Neuronal stem cell (in vitro differentiated cells): ENCODE measurements around the gene SLC2A13.

Experiments used
- DNase-seq: peaks from one replicate; pipeline ENCODE4 v3.0.0-alpha.2; 2013; ENCODE audit warnings: low spot score
- H2AFZ ChIP-seq: one replicate; pipeline ENCODE4 v1.6.1; 2013; ENCODE audit warnings: mild to moderate bottlenecking, low read length, inconsistent platforms
- H2AK5ac ChIP-seq: 2 replicates; pipeline ENCODE4 v1.6.1; 2013; ENCODE audit warnings: low read depth, mild to moderate bottlenecking, inconsistent platforms, low read length, moderate library complexity, mixed read lengths
- H2BK120ac ChIP-seq: 2 replicates; pipeline ENCODE4 v1.6.1; 2013; ENCODE audit warnings: low read depth, mild to moderate bottlenecking, inconsistent platforms, low read length, moderate library complexity, mixed read lengths
- H2BK12ac ChIP-seq: one replicate; pipeline ENCODE4 v1.6.1; 2013; ENCODE audit warnings: low read length, inconsistent platforms
- H2BK15ac ChIP-seq: 2 replicates; pipeline ENCODE4 v1.6.1; 2013; ENCODE audit warnings: mild to moderate bottlenecking, low read length, inconsistent platforms, mixed read lengths
- H2BK5ac ChIP-seq: one replicate; pipeline ENCODE4 v1.6.1; 2013; ENCODE audit warnings: inconsistent platforms, mild to moderate bottlenecking, low read length, moderate library complexity
- H3K14ac ChIP-seq: one replicate; pipeline ENCODE4 v1.6.1; 2013; ENCODE audit warnings: low read length, inconsistent platforms
- H3K18ac ChIP-seq: 2 replicates; pipeline ENCODE4 v1.6.1; 2013; ENCODE audit warnings: low read length, inconsistent platforms
- H3K23ac ChIP-seq: 2 replicates; pipeline ENCODE4 v1.6.1; 2013; ENCODE audit warnings: low read depth, mild to moderate bottlenecking, mixed read lengths, low read length, inconsistent platforms; ENCODE audit not compliant: poor library complexity
- H3K27ac ChIP-seq: replicated peaks from 3 replicates; pipeline ENCODE4 v1.5.1; 2013; ENCODE audit warnings: low read length, inconsistent platforms
- H3K27me3 ChIP-seq, 3 experiments: 2 replicates each; pipeline ENCODE4 v1.6.1; 2013; ENCODE audit warnings: low read length in 3 of 3, mild to moderate bottlenecking in 2 of 3, inconsistent platforms in 1 of 3, low read depth in 1 of 3, mixed read lengths in 1 of 3, moderate library complexity in 1 of 3; ENCODE audit not compliant: control insufficient read depth in 3 of 3, insufficient read depth in 3 of 3
- H3K36me3 ChIP-seq, 2 donors: replicated peaks in 1 of 2; 2 replicates each; pipeline ENCODE4 v1.6.1; 2013; ENCODE audit warnings: low read length in 2 of 2; ENCODE audit not compliant: control insufficient read depth in 2 of 2, insufficient read depth in 2 of 2
- H3K4ac ChIP-seq: 2 replicates; pipeline ENCODE4 v1.6.1; 2013; ENCODE audit warnings: inconsistent platforms, mild to moderate bottlenecking, low read length, moderate library complexity
- H3K4me1 ChIP-seq, 2 donors: 1 replicate in 1 of 2; 2 replicates in 1 of 2; pipeline ENCODE4 v1.6.1; 2013; ENCODE audit warnings: low read length in 2 of 2, low read depth in 1 of 2; ENCODE audit not compliant: control insufficient read depth in 2 of 2, insufficient read depth in 1 of 2
- H3K4me2 ChIP-seq: one replicate; pipeline ENCODE4 v1.6.1; 2013; ENCODE audit warnings: mild to moderate bottlenecking, low read length, inconsistent platforms; ENCODE audit not compliant: insufficient read depth, poor library complexity, severe bottlenecking
- H3K4me3 ChIP-seq, 2 donors: 2 replicates each; pipeline ENCODE4 v1.5.1; 2013; ENCODE audit warnings: low read length in 2 of 2, mild to moderate bottlenecking in 2 of 2, inconsistent platforms in 1 of 2, moderate library complexity in 1 of 2
- H3K79me1 ChIP-seq: one replicate; pipeline ENCODE4 v1.6.1; 2013; ENCODE audit warnings: low read depth, mild to moderate bottlenecking, inconsistent platforms, low read length, moderate library complexity
- H3K9ac ChIP-seq: one replicate; pipeline ENCODE4 v1.6.1; 2013; ENCODE audit warnings: mild to moderate bottlenecking, low read depth, low read length, inconsistent platforms; ENCODE audit not compliant: poor library complexity
- H3K9me3 ChIP-seq, 2 donors: replicated peaks in 1 of 2; 2 replicates each; pipeline versions ENCODE3 to v1.6.1; 2013; ENCODE audit warnings: low read length in 2 of 2, mild to moderate bottlenecking in 2 of 2, inconsistent platforms in 1 of 2, low read depth in 1 of 2, mixed read lengths in 1 of 2, moderate library complexity in 1 of 2; ENCODE audit not compliant: control insufficient read depth in 2 of 2, insufficient read depth in 1 of 2
- H4K8ac ChIP-seq: one replicate; pipeline ENCODE4 v1.6.1; 2013; ENCODE audit warnings: low read depth, mild to moderate bottlenecking, inconsistent platforms, low read length, moderate library complexity
- H4K91ac ChIP-seq: one replicate; pipeline ENCODE4 v1.6.1; 2013; ENCODE audit warnings: low read length, low read depth, mild to moderate bottlenecking, inconsistent platforms; ENCODE audit not compliant: poor library complexity
- WGBS, 2 donors: extraction: QIAGEN DNeasy Blood & Tissue Kit; methylation state at CpG; one replicate each; pipeline ENCODE4 v1.1.7; 2013; ENCODE audit warnings: missing lambda C conversion rate in 2 of 2, mixed read lengths in 1 of 2; ENCODE audit not compliant: insufficient read length in 2 of 2, insufficient replicate concordance in 1 of 2; ENCODE audit errors: extremely low coverage in 2 of 2; 5-methylcytosine and 5-hydroxymethylcytosine counted together

The SLC2A13 gene

DNA sequence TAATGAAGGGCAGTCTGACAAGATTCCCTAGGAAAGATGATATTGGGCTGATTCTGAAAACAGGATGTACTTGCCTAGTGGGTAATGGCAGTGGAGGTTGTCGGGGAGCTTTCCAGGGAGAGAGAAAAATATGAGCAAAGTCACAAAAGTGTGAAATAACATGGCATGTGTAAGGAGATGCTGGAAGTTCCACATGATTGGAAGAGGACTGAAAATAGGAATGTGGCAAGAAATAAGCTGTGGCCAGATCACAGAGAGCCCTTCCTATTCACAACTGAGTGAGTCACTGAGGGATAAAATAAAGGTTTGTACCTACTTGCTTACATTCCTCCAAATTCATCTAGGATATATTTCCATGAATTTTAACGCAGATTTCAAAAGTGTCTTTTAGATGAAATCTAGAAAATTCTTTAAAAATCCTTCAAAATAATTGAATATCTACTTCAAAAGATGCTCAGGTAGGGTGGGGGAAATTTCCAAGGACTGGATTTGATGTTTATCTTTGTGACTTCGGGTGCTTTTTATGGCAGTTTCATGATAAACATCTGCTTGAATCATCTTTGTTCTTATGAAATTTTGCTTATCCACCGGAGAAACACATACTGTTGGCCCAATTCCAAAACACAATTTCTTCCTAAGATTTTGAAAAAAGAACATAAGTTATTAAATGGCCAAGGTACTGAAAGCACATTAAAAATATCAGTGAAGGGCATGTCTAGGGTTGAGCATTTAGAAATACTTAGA is 36.3 kb upstream of the SLC2A13 start:
- Histone ChIP-seq H3K14ac (no peak overlapping the region), H4K8ac (no peak overlapping the region)

DNA sequence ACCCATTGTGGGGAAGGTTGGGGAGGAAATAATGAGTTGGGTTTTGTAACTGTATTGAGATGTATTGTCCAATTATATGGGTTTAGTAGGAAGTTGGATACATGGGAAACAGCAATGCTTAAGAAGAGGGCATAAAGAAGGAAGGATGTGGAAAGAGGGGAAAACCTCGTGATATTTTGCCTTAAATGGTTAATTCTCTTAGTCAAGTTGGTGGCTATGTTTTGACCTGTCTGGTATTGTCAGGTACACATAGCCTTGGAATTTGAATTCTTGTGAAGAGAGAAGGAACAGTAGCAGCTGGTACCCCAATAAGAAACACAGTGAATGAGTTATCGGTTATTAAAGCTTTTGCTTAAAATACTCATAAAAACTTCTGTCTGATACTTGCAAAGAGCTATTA is 32.6 kb upstream of the SLC2A13 start:
- H3K18ac ChIP-seq, result no peak overlapping the region

More for the DNA sequence above, 36.3 kb upstream of the SLC2A13 start:
- no peak overlapping the region for H2BK15ac ChIP-seq
- no peaks in the 10 kb centered on the region for H3K79me1 ChIP-seq
- H2BK12ac ChIP-seq, result no peak overlapping the region
- H3K27ac ChIP-seq, result no peak overlapping the region
- no peaks in the 10 kb centered on the region for H3K9me3 ChIP-seq
- H3K4me2 ChIP-seq, result no peak overlapping the region
- DNase-seq, result no peak
- H3K27me3 ChIP-seq, result no peaks in the 10 kb centered on the region
- no peak overlapping the region for H3K18ac ChIP-seq
- no peaks in the 10 kb centered on the region for H3K36me3 ChIP-seq
- H3K4me3 ChIP-seq, result no peak overlapping the region
- no peak overlapping the region for H3K23ac ChIP-seq
- H4K91ac ChIP-seq, result no peak overlapping the region
- no peak overlapping the region for H2BK120ac ChIP-seq
- H3K9ac ChIP-seq, result no peak overlapping the region
- H2AFZ ChIP-seq, result no peak overlapping the region
- no peak overlapping the region for H2AK5ac ChIP-seq
- H3K4me1 ChIP-seq, result no peaks in the 10 kb centered on the region
- WGBS, 2 donors, result no CpG with 5 or more reads among the region's 4 CpGs
- no peak overlapping the region for H2BK5ac ChIP-seq
- H3K4ac ChIP-seq, result no peak overlapping the region

DNA sequence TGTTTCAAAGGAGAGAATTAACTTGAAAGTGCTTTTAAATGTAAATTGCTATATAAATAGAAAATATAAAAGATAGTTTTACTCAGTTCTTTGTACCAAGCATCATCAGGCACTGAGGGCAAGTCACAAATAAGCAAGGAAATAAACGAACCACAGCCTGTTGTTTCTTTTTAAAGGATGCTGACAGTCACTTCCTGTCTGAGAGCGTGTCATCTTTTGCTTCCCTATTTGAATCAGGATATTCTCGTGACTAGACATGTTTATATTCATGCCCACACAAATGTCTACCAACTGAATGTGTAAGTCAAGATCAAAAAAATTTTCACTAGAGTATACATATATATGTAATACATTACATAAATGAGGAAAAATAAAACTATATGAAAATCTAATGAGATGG is 31.4 kb upstream of the SLC2A13 start:
- no peaks in the 10 kb centered on the region for H3K36me3 ChIP-seq
- DNase-seq, result no peak
- H2AK5ac ChIP-seq, result no peak overlapping the region
- no peak overlapping the region for H4K8ac ChIP-seq
- no peak overlapping the region for H2BK15ac ChIP-seq
- H3K9ac ChIP-seq, result no peak overlapping the region
- H2AFZ ChIP-seq, result peak overlapping the region; percentile 0
- no peaks in the 10 kb centered on the region for H3K27me3 ChIP-seq
- H3K9me3 ChIP-seq, result no peaks in the 10 kb centered on the region
- H3K23ac ChIP-seq, result no peak overlapping the region
- H3K14ac ChIP-seq, result no peak overlapping the region
- no peak overlapping the region for H2BK120ac ChIP-seq
- WGBS, 2 donors, result no CpG with 5 or more reads among the region's 3 CpGs
- H2BK12ac ChIP-seq, result no peak overlapping the region
- peaks cover 0 to 1% of the 10 kb centered on the region in 2 donors for H3K4me1 ChIP-seq
- H4K91ac ChIP-seq, result no peak overlapping the region
- H3K27ac ChIP-seq, result no peak overlapping the region
- H3K4ac ChIP-seq, result no peak overlapping the region
- no peak overlapping the region for H3K4me3 ChIP-seq
- H2BK5ac ChIP-seq, result no peak overlapping the region
- H3K4me2 ChIP-seq, result no peak overlapping the region
- no peaks in the 10 kb centered on the region for H3K79me1 ChIP-seq
- H3K18ac ChIP-seq, result no peak overlapping the region

More for the DNA sequence above, 32.6 kb upstream of the SLC2A13 start:
- Histone ChIP-seq H3K4me2 (no peak overlapping the region), H4K91ac (no peak overlapping the region), H3K79me1 (no peaks in the 10 kb centered on the region), H2BK12ac (no peak overlapping the region), H3K14ac (no peak overlapping the region), H3K27ac (no peak overlapping the region), H3K23ac (no peak overlapping the region), H3K4me3 (no peak overlapping the region), H3K27me3 (no peaks in the 10 kb centered on the region), H2AFZ (no peak overlapping the region), H3K9ac (no peak overlapping the region), H3K36me3 (no peaks in the 10 kb centered on the region), H2BK5ac (no peak overlapping the region), H3K4ac (no peak overlapping the region), H2BK120ac (no peak overlapping the region), H3K9me3 (no peaks in the 10 kb centered on the region), H3K4me1 (no peaks in the 10 kb centered on the region), H4K8ac (no peak overlapping the region), H2AK5ac (no peak overlapping the region), H2BK15ac (no peak overlapping the region)
- DNase-seq, result no peak
- WGBS, 2 donors, result no CpG with 5 or more reads among the region's 2 CpGs

DNA sequence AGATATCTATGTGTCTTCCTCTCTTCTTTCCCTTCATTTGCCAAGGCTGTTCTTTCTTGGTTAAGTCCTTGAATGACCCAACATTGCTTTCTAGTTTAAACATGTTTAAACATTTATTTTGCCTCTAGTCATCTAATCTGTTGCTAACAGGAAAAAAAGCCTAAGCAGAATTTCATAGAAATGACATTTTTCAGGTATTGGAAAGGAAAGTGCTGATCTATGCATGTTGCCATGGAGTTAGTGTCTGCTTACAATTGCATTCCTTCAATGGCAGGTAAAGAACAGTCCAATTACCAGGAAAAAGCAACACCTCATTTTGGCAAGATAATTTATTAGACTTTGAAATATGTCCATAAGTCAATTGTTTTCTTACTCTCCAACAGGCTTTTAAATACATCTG is 21.5 kb upstream of the SLC2A13 start:
- no peak overlapping the region for H2BK5ac ChIP-seq
- H3K14ac ChIP-seq, result no peak overlapping the region
- H2BK15ac ChIP-seq, result no peak overlapping the region
- H3K36me3 ChIP-seq, result no peaks in the 10 kb centered on the region
- no peak overlapping the region for H2BK12ac ChIP-seq
- H3K9me3 ChIP-seq, result no peaks in the 10 kb centered on the region
- no peaks in the 10 kb centered on the region for H3K79me1 ChIP-seq
- no peaks in the 10 kb centered on the region for H3K27me3 ChIP-seq
- H4K8ac ChIP-seq, result no peak overlapping the region
- no peak for DNase-seq
- H3K23ac ChIP-seq, result no peak overlapping the region
- H2AFZ ChIP-seq, result no peak overlapping the region
- H4K91ac ChIP-seq, result no peak overlapping the region
- H3K27ac ChIP-seq, result no peak overlapping the region
- H3K9ac ChIP-seq, result no peak overlapping the region
- H3K4ac ChIP-seq, result no peak overlapping the region
- no peak overlapping the region for H2BK120ac ChIP-seq
- H3K4me2 ChIP-seq, result no peak overlapping the region
- H2AK5ac ChIP-seq, result no peak overlapping the region
- no peak overlapping the region for H3K4me3 ChIP-seq
- no peaks in the 10 kb centered on the region for H3K4me1 ChIP-seq
- H3K18ac ChIP-seq, result no peak overlapping the region
